Measurements from ENCODE around the gene GPR21. TPM values are rescaled to one million over a fixed set of nuclear protein-coding genes. Genes with fewer than 3 reads are reported as not detected.
A peak's percentile ranks its signal among the peaks of the same experiment; 100 is the strongest.

GPR21 gene
- total and polyA plus RNA-seq, 12 donors, result 0.25 to 0.95 (median 0.61) TPM; not detected in 4

DNA sequence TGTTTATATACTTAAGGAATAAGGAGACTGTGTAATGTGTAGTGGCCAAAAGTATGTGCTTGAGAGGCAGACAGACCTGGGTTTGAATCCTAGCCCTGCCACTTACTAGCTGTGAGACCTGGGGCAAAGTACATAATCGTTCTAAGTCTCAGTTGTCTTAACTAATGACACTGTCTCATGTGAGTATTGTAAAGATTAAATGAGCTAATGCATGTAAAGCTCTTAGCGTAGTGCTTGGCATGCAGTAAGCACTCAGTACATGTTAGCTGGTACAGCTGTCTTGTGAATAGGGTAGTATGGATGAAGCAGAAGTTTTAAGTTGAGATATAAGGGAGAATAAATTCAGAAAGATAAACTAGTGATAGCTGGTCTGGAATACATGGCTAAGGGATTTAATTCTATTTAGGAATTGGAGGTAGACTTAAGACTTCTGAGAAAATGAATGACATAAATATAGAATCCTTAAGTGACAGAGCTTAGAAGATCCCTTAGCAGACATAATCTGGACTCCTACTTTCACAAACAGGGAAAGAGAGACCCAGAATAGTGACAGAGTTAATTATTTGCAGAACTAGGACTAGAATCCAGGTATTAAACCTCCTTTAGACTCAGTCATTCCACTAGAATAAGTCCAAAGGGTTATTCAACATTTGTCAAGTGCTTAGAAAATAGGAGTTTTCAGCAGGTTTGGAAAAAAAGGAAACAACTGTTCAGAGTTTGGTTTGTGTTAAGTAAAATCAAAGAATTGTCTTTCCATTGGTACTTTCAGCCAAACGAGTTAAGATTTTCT lies 13.1 kb downstream of the GPR21 start:
- intact Hi-C loops (cut with DNase I), result no loop called here
- no peak for DNase-seq
- Histone ChIP-seq H3K4me1 (peaks cover 0 to 27% (median 17%) of the 10 kb centered on the region in 9 donors), H3K27ac (peak overlapping the region in 5 of 10 donors; percentile 9 to 46 (median 32)), H3K36me3 (peaks cover 0 to 10% (median 0%) of the 10 kb centered on the region in 9 donors), H3K27me3 (no peaks in the 10 kb centered on the region), H3K9me3 (peaks cover 0 to 5% (median 0%) of the 10 kb centered on the region in 11 donors), H3K4me3 (no peak overlapping the region)
- ATAC-seq, result no peak
- TF ChIP-seq, protein P1, sequence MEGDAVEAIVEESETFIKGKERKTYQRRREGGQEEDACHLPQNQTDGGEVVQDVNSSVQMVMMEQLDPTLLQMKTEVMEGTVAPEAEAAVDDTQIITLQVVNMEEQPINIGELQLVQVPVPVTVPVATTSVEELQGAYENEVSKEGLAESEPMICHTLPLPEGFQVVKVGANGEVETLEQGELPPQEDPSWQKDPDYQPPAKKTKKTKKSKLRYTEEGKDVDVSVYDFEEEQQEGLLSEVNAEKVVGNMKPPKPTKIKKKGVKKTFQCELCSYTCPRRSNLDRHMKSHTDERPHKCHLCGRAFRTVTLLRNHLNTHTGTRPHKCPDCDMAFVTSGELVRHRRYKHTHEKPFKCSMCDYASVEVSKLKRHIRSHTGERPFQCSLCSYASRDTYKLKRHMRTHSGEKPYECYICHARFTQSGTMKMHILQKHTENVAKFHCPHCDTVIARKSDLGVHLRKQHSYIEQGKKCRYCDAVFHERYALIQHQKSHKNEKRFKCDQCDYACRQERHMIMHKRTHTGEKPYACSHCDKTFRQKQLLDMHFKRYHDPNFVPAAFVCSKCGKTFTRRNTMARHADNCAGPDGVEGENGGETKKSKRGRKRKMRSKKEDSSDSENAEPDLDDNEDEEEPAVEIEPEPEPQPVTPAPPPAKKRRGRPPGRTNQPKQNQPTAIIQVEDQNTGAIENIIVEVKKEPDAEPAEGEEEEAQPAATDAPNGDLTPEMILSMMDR (IDR thresholded peaks at IDR 0.05), result no peak
- WGBS, 2 donors, result 78 to 79% methylated on average over 3 of the region's 3 CpGs

DNA sequence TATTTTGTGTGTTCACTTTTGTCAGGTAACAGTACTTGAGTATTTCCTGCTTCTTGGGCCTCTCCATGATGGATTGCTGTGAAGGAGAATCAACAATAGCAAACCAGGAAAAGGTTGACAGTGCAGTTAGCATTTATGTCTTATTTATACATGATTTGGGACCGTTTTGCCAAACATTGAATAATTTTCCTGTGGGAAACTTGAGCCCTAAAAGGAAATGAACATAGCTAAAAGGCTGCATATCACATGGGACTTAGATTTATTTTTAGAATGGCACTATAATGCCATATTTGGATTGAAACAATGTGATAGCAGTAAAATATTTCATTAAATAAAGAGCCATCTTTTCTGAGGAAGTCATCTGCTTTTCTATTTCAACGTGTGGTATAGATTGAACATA lies 15.3 kb downstream of the GPR21 start:
- Histone ChIP-seq H3K27me3 (no peaks in the 10 kb centered on the region), H3K36me3 (peaks cover 0 to 8% (median 0%) of the 10 kb centered on the region in 9 donors), H3K27ac (peak overlapping the region in 7 of 10 donors; percentile 5 to 65 (median 43)), H3K4me1 (peaks cover 1 to 34% (median 26%) of the 10 kb centered on the region in 9 donors), H3K4me3 (no peak overlapping the region), H3K9me3 (no peaks in the 10 kb centered on the region)
- DNase-seq, result no peak
- intact Hi-C loops (cut with DNase I), result no loop called here
- 30 to 48% methylated on average over 2 of the region's 2 CpGs for WGBS, 2 donors
- TF ChIP-seq, protein P1 (IDR thresholded peaks at IDR 0.05), result no peak
- peak in 6 of 8 donors; percentile 33 to 66 (median 48) for ATAC-seq

DNA sequence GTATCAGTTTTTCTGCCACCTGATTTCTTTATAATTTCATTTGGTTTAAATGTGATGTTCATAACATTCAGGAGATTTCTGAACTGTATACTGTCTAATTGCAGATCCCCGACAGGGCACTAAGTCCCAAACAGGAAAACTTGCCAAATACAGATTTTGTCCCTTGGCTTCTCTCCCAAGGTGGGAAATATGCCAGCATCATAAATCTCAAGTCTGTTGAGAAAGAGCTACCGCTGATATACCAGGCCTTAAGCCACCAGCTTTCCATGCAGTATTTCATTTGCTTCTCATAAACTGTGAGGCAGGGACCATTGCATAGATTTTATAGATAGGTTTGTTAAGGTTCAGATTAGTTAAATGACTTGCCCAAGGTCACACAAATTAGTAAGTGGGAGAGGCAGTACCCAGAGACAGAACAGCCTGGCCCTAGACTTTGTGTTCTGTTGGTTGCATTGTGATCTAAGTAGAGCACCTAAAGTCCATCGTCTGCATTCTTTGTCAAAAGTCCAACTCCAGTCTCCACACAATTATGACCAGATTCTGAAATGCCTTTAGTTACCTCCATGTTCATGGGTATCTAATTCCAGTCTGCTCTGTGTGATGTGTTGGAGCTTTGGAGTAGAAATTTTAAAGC lies 16.2 kb downstream of the GPR21 start:
- peak overlapping the region in 6 of 10 donors; percentile 13 to 65 (median 49) for H3K27ac ChIP-seq
- no peaks in the 10 kb centered on the region for H3K9me3 ChIP-seq
- intact Hi-C loops (cut with DNase I), result no loop called here
- peak in 5 of 8 donors; percentile 29 to 82 (median 42) for ATAC-seq
- peaks cover 0 to 14% (median 0%) of the 10 kb centered on the region in 9 donors for H3K36me3 ChIP-seq
- no peak for DNase-seq
- no peak overlapping the region for H3K4me3 ChIP-seq
- 19 to 28% methylated on average over 3 of the region's 3 CpGs for WGBS, 2 donors
- TF ChIP-seq, protein P1 (IDR thresholded peaks at IDR 0.05), result no peak
- H3K27me3 ChIP-seq, result no peaks in the 10 kb centered on the region
- peaks cover 3 to 39% (median 27%) of the 10 kb centered on the region in 9 donors for H3K4me1 ChIP-seq

DNA sequence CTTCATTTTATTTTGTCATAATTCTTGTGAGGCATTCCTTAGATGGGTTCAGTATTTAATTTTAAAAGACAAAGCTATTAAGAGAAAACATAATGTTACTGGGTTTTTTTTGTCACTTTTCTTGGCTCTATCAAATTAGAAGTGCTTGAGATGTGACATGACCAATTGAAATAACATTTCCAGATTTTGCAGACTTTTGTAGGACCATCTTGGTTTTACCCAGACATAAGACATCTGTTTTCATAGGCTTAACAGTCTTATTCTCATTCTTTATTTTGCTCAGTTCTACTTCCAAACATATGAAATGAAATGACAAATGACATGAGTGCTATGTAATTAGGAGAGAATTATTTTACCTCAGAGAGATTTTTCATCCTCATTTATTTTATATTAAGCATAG lies 19.6 kb downstream of the GPR21 start:
- TF ChIP-seq, protein P1 (IDR thresholded peaks at IDR 0.05), result no peak
- Histone ChIP-seq H3K4me1 (peaks cover 3 to 43% (median 26%) of the 10 kb centered on the region in 9 donors), H3K36me3 (peaks cover 0 to 24% (median 10%) of the 10 kb centered on the region in 9 donors), H3K27me3 (no peaks in the 10 kb centered on the region), H3K9me3 (no peaks in the 10 kb centered on the region), H3K4me3 (no peak overlapping the region), H3K27ac (peak overlapping the region in 2 of 10 donors; percentile 17 to 29)
- DNase-seq (no peak), ATAC-seq (no peak)
- intact Hi-C loops (cut with DNase I), result no loop called here

Data from heart right ventricle (tissue), 16 donors.